SKM-1 treated with dmso at 0.1 percent for 144 hours (cell line): ENCODE data around the gene LTB4R.
A peak's percentile ranks its signal among the peaks of the same experiment; 100 is the strongest.

Source experiments
- DNase-seq: peaks from one replicate; lab custom pipeline; 2025; ENCODE audit not compliant: unreplicated experiment; lab: John Stamatoyannopoulos, UW

LTB4R gene, protein sequence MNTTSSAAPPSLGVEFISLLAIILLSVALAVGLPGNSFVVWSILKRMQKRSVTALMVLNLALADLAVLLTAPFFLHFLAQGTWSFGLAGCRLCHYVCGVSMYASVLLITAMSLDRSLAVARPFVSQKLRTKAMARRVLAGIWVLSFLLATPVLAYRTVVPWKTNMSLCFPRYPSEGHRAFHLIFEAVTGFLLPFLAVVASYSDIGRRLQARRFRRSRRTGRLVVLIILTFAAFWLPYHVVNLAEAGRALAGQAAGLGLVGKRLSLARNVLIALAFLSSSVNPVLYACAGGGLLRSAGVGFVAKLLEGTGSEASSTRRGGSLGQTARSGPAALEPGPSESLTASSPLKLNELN

DNA sequence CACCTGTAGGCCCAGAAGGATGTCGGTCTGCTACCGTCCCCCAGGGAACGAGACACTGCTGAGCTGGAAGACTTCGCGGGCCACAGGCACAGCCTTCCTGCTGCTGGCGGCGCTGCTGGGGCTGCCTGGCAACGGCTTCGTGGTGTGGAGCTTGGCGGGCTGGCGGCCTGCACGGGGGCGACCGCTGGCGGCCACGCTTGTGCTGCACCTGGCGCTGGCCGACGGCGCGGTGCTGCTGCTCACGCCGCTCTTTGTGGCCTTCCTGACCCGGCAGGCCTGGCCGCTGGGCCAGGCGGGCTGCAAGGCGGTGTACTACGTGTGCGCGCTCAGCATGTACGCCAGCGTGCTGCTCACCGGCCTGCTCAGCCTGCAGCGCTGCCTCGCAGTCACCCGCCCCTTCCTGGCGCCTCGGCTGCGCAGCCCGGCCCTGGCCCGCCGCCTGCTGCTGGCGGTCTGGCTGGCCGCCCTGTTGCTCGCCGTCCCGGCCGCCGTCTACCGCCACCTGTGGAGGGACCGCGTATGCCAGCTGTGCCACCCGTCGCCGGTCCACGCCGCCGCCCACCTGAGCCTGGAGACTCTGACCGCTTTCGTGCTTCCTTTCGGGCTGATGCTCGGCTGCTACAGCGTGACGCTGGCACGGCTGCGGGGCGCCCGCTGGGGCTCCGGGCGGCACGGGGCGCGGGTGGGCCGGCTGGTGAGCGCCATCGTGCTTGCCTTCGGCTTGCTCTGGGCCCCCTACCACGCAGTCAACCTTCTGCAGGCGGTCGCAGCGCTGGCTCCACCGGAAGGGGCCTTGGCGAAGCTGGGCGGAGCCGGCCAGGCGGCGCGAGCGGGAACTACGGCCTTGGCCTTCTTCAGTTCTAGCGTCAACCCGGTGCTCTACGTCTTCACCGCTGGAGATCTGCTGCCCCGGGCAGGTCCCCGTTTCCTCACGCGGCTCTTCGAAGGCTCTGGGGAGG is at the start of gene LTB4R:
LTB4R (plus strand) TSS at position 857 of the 959 bp plus-strand sequence. CDS start 4,150 bp downstream, outside the sequence.
- DNase-seq: no peak

DNA sequence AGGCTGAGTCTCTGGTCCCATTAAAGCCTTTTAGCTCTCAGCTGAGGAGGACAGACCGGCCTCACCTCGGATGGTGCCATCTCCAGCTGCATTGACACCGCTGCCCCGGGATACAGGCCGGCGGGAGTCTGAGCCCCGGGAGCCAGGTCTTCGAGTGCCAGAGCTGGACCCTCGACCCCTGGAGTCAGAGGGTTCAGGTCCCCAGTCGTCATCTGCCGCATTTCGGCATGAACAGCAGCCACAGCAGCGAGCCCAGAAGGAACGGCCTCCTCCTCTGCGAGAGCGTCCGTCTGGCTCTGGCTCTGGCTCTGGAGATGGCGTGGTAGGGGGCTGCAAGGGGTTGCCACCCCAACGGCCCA is 49.4 kb upstream of the LTB4R start:
- DNase-seq: no peak

DNA sequence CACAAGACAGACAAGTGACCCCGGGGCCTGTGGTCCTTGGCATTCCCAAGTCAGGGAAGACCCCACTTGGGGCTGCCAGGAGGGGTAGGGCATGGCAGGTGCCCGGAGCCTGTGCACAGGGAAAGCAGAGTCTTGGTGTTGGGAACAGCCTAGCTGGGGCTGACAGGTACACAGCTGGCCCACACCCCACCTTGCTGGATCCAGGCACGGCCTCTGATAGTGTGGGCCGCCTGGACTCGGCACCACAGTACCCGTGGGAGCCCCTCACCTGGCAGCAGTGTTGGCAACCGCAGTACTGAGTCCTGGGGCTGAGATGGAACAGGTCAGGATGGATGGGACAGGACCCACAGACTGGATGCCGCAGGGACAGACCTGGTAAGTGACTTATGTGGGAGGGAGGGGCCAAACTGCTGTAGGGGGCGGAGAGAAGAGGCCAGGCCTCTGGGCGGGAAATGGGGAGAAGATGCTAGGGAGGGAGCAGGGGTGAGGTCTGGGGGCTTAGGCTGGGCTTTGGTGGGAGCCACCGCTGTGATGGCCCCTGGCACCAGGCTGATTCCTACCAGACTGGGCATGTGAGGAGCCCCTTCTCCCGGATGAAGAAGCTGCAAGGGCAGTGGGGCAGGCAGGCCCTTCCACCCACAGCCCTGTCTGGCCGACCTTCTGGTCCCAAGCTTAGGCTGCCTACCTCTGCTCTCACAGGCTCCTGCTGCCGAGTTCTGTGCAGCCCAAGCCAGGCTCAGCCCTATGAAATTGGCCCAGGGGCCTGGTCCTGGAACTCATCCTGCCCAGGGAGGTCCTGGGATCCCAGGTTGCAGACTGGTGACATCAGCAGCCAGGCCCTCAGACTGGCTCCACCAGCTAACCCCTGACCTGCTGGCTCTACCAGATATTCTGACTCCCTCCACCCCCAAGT is 48.2 kb upstream of the LTB4R start, which contains the start of gene TGM1:
TGM1 (minus strand) TSS at position 357 of the 913 bp plus-strand sequence. CDS start 825 bp downstream, outside the sequence.
- no peak for DNase-seq

DNA sequence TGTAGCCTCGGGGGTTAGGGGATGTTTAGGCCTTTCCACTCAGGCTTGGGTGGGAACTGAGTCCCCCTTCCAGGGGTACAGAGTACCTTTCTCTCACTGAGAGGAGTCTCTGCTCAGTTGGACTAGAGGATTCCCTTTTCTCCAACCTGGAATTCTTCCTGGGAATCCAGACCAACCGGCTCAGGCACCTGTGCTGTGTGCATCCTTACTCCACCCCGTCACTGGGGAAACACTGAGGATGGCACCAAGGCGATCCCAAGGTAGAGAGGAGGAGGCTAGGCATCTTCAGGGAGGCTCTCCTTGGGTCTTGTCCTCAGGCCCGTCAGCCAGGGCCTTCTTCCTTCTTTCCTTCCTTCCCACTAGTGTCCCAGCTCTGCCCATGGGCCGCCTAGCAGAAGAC is 47.5 kb upstream of the LTB4R start:
- no peak for DNase-seq

DNA sequence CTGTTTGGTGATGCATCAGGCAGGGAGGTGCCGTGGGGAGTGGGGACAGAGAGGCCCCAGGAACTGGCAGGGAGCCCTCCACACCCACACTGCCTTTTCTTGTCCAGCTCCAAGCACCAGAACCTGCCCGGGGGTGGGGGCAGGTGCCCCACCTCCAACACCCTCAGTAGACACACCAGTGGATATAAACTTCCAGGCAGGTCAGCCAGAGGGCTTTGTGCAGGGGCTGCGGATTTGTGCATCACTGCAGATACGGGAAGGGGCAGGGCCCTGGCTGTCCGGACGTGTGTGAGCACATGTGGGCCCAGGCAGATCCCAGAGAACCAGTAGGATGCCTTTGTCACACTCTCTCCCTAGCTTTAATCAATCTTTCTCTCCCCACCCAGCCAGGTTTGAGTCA is 47.0 kb upstream of the LTB4R start:
- no peak for DNase-seq

DNA sequence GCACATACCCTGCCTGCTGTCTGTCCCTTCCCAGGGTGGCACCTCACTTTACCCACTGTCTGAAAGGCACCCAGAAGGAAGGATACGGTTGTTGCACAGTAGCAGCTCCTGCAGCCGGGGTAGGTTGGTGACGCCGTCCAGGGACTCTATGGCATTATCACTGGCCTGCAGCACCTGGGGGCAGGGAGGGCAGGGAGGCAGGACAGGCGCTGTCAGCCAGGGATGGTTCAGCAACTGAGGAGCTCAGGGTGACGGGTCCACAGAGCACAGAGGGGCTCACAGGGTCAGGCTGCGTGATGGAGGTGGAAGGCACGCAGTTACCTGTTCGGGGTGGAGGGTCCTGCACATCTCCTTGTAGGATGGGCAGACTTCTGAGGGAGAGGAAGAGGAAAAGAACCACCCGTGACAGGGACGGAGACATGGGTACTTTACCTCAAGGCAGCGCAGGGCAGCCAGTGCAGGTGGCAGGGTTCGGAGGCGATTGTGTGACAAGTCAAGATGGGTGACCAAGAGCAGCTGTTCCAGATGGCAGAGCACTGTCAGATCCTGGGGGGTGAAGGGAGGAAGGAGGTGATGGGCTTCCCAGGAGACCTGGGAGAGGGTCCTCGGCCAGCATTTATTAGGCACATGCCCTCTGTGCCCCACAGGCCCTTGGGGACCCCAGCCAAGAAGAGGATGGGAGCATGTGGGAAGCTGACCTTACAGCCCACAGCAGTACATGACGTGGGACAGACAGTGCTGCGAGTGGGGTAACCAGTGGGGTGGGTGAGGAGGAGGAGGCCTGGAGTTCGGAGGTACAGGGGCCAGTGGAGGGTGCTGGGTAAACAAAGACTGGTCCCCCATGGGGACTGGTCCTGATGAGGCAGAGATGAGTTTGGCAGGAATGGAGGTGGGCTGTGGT is 44.7 kb upstream of the LTB4R start:
- DNase-seq: no peak

DNA sequence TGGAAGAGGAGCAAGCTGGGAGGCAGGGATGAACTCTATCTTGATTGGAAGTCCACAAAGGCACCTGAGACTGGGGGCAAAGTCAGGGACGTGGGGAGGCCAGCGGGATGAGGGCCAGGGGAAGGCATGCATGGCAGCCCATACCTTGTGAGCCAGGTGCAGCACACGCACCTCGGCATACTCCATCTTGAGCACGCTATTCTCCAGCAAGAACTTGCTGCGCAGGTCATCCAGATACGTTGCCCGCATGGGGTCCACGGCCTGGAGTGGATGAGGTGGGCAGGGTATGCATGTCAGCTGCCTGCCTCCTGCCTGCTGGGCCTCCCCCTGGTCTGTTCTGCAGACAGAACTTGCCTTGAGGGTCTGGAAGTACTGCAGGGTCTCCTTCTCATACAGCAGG is 43.8 kb upstream of the LTB4R start:
- DNase-seq: no peak

DNA sequence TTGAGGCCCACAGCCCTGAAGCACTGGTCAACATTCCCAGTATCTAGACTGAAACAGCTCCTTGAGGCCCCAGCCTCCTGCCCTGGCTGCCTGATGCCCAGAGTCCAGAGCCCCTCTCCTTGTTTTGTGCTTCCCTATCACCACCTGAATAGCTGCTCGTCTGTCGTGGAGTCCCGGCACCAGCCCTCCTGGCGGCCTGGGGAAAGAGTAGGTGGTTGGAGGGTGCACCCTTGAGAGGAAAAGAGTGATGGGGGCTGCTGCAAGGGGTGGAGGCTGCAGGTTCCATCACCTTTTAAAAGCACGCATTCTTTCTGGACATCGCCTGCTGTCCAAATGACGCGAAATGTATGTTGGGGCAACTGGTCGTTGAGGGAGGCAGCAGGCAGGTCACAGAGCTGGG is 43.1 kb upstream of the LTB4R start:
- no peak for DNase-seq

DNA sequence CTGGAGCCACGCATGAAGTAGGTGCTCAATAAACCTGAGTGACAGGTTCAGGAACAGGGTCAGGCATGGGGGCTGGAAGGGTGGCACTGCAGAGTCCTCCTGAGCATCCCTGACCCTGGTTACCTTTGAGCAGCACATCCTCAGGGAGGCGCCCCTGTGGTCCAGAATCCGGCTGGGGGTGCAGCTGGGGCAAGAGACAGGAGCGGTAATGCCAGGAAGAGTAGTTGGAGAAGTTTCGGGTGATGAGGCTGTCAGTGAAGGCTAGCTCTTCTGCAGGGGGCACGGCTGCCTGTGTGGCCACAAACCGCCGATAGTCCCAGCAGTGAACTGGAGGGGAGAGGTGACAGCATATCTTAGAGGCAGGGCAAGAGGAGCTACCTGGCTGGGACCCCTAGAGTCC is 41.9 kb upstream of the LTB4R start:
- DNase-seq: no peak

DNA sequence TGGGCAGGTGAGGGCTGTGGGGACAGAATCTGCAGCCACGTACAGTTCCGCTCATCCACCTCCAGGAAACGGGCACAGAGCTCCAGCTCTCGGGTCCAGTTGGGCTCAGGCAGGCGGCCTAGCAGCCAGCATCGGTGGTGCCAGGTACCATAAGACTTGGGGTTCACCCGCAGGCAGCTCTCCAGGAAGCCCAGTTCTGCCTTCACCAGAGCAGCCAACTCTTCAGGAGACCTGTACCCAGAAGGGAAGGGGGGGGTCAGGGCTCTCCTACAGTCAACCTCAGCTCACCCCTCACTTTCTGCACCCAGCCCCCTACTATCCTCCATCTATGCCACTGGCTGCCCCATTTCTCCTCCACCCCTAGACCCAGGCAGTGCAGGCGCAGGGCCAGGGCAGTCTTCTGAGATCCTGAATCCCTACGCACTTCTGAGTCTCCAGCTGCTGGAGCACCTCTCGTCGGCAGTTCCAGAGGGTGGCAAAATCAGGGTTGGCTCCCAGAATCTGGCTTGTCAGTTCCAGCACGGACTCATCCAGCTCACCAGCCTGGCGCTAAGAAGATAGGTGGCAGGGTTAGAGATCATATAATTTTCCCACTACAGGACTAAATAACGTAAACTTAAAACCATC is 41.3 kb upstream of the LTB4R start:
- DNase-seq: no peak

DNA sequence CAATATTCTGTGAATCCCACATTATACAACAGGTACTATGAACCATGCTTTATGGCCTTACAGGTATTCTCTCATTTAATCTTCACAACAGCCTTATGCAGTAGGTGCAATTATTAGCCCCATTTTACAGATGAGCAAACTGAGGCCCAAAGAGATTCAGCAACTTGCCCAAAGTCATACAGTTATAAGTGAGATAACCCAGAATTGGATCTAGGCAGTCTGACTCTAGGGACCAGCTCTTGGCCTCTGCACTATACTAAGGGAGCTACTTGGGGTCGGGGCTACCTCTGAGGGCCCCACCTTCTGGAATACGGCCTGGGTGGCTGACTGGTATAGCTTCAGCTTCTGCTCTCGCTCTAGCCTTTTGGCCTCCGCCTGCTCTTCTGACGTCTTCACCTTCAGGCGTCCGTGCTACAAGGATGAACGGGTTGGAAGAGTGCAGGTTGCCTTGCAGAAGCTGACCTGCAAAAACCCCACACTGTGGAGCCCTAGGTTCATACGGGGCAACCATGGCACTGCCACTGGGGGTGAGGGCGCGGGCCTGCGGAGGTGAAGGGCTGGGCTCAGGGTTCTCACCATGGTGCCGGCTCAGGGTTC is 40.7 kb upstream of the LTB4R start:
- no peak for DNase-seq

DNA sequence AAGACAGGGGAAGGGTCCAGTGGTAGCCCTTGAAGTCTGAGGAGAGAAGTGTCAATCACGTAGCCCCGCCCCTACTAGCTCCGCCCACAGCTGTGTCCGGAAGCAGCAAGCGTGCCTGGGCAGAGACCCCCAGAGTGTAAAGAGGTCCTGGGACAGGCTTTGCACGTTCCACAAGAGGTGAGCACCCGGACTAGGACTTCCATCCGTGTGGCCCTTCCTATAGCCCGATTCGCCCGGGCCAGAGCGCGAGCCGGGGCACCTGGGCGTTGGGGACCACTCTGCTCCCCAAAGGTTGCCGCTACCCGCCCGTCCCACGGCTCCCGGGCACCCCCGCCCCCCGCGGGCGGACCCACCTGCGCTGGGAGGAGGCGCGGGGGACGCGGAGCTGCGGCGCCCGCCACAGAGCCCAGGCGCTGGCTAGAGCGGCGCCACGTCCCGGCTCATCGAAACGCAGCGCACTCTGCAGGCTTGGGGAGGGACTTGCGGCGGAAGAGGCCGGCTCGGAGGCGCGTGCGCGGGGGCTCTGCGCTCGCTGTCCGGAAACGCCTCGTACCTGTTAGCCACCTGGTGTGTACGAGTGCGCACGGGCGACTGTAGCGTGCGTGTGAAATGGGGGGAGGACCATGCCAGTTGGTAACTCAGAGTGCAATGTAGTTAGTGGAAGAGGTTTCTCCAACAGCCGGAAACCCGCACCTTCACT is 40.0 kb upstream of the LTB4R start, which contains the start of gene RABGGTA:
RABGGTA (minus strand) TSS at position 464 of the 700 bp plus-strand sequence. CDS start 482 bp downstream, outside the sequence.
- DNase-seq: peak; percentile 52

DNA sequence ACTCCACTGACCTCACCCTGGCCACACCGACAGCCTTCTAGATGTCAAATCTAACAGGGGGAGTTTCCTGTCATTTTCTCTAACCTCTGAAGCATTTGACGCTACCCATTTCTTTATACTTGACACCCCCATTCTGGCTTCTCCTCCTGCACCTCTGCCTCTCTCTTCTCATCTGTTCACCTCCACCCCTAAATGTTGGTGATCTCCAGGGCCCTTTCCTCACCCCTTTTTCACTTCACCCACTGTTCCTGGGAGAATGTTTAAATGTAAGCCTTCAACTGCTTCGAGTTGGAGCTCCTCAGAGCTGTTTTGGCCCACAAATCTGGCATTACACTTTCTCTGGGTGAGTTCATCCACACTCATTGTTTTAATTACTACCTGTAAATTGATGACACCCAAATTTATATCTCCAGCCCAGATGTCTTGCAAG is 39.5 kb upstream of the LTB4R start:
- DNase-seq: no peak

DNA sequence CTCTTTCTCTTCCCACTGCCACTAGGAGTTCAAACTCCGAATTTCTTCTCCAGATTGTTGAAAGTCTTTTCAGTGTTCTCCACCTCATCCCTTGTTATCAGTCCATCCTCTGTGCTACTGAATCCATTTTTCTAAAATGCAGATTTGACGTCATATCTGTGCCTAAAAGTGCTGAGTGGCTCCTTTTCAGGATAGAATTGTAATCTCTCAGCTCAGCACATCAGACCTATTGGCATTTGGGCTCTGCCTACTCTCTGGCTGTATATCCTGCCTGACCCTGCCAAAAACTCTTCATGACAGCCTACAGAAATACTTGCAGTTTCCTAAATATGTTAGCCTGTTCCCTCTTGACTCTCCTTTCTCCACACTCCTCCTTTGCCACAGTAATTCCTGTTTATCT is 38.8 kb upstream of the LTB4R start:
- no peak for DNase-seq

DNA sequence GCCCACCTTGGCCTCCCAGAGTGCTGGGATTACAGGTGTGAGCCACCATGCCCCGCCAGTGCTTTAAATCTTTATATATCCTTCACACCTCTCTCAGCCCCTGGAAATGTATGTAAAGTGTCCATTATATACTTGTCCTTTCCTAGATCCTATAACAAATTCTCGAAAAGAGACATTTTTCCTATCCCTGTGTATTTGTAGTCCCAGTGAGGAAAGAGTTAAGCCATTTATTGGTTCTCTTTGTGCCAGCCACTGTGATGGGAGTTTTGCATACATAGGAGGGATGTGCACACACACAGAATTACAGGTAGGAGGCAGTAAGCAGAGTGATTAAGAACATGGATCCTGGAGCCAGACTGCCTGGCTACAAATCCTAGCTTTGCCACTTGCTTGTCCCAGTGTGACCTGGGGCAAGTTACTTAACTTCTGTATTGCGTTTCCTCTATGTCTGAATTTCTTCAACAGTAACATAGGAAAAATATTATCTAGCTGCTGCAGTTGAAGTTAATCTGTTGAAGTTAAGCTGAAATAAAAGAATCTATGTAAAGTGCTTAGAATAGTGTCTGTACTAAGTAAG is 37.8 kb upstream of the LTB4R start:
- DNase-seq: no peak

DNA sequence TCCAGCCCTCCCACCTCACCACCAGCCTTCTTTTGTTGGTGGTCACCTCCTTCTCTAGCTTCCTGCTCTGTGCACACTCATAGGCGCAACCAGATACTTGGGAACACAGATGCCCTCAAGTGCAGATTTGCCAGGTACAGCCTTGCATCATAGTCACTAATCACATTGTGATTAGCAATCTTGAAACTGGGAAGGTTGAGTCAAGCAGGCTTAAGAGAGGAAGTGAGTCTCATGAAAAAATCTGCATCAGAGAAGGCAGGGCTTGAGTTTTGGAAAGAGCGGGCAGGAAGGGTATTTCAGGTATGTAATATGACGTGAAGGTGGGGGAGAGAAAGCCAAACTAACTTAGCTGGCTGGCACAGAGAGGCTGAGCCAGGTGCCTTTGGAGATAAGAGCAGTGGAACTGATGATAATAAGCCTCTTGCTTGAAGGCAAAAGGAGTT is 37.2 kb upstream of the LTB4R start:
- peak; percentile 63 for DNase-seq

DNA sequence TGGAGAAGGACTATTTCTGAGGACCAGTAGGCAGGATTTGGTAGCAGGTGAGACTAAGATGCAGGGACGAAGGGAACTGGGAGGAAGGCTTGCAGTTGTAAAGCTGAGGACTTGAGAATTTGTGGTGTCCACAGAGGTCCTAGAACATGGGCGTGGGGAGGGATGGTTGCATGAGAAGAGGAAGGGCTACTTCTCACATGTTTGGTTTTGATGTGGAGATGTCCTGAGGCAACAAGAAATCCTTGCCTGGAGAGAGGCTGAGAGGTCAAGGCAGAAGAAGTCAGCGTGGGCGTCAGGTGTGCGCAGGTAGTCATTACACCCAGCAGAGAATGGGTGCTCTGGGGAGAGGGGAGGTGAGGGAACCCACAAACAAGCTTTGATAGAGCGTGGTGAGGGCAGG is 34.2 kb upstream of the LTB4R start:
- DNase-seq: no peak
